Lung (tissue), 12 donors: ENCODE measurements around the gene RILP. TPM values are rescaled to one million over a fixed set of nuclear protein-coding genes. Genes with fewer than 3 reads are reported as not detected.

Experiments used
- ATAC-seq: fragments of 200-7000 bp; cut with Tn5 transposase; one replicate; pipeline ENCODE4 v1.9.1; 2020; ENCODE audit warnings: moderate number of reproducible peaks; ENCODE audit not compliant: insufficient read depth, low FRiP score
- DNase-seq, 3 donors: peaks; one replicate each; pipeline ENCODE4 v3.0.0-alpha.2; 2013 to 2017
- H3K27ac ChIP-seq, 2 donors: one replicate each; pipeline ENCODE4 v1.5.1; 2013; ENCODE audit warnings: mild to moderate bottlenecking in 2 of 2, moderate library complexity in 2 of 2, control low read depth in 1 of 2, inconsistent platforms in 1 of 2, low read depth in 1 of 2, low read length in 1 of 2
- H3K27me3 ChIP-seq, 3 donors: one replicate each; pipeline ENCODE4 v1.5.1; 2013; ENCODE audit warnings: low read length in 2 of 3; ENCODE audit not compliant: control insufficient read depth in 3 of 3, insufficient read depth in 3 of 3
- H3K36me3 ChIP-seq, 4 donors: one replicate each; pipeline ENCODE4 v1.5.1; 2013; ENCODE audit warnings: low read length in 4 of 4, mild to moderate bottlenecking in 1 of 4, moderate library complexity in 1 of 4; ENCODE audit not compliant: control insufficient read depth in 4 of 4, insufficient read depth in 4 of 4
- H3K4me1 ChIP-seq, 5 donors: one replicate each; pipeline ENCODE4 v1.5.1; 2013; ENCODE audit warnings: low read length in 5 of 5, mild to moderate bottlenecking in 2 of 5, moderate library complexity in 1 of 5; ENCODE audit not compliant: control insufficient read depth in 5 of 5, insufficient read depth in 5 of 5
- H3K4me3 ChIP-seq: one replicate; pipeline ENCODE4 v1.5.1; 2013; ENCODE audit warnings: mild to moderate bottlenecking, control low read depth, moderate library complexity
- H3K9ac ChIP-seq, 2 donors: one replicate each; pipeline ENCODE4 v1.5.1; 2013; ENCODE audit warnings: low read length in 2 of 2, control low read depth in 1 of 2; ENCODE audit not compliant: insufficient read depth in 1 of 2
- H3K9me3 ChIP-seq, 4 donors: one replicate each; pipeline ENCODE4 v1.5.1; 2013; ENCODE audit warnings: low read length in 3 of 4, mild to moderate bottlenecking in 1 of 4, moderate library complexity in 1 of 4; ENCODE audit not compliant: control insufficient read depth in 4 of 4, insufficient read depth in 3 of 4
- CTCF ChIP-seq: IDR thresholded peaks from 2 replicates; pipeline ENCODE4 v1.5.1; 2012; ENCODE audit warnings: mild to moderate bottlenecking; ENCODE audit errors: control extremely low read depth, extremely low read depth
- WGBS, 2 donors: extraction: QIAGEN DNeasy Blood & Tissue Kit; methylation state at CpG; one replicate each; pipeline ENCODE4 v1.1.7; 2013; 5-methylcytosine and 5-hydroxymethylcytosine counted together
- polyA plus RNA-seq, 2 donors: library from polyadenylated mRNA; stranded (reverse); fragments of 200-250 nt; gene quantifications; one replicate each; pipeline ENCODE4 v1.2.1, GENCODE V29; 2013
- total RNA-seq, 2 donors: library from RNA; depleted of rRNA in 1 of 2; stranded (reverse); fragments of >200 nt in 1 of 2; gene quantifications; one replicate each; pipeline ENCODE4 v1.2.1, GENCODE V29; 2014 to 2021
- donor health status: control.
- donor health status: control.
- donor health status: Bipolar disorder and iron deficiency.
- donor health status: healthy.
- donor health status: DM: yes; HTN: yes; CAD: no.

Gene RILP
- total and polyA plus RNA-seq, 4 donors = 23.1 to 46.3 (median 32.4) TPM

- Histone ChIP-seq H3K27me3 (peaks cover 0 to 7% (median 0%) of the 10 kb centered on the region in 3 donors), H3K4me3 (no peak overlapping the region), H3K9me3 (no peaks in the 10 kb centered on the region), H3K27ac (no peak overlapping the region), H3K36me3 (peaks cover 0 to 30% (median 1%) of the 10 kb centered on the region in 4 donors), H3K9ac (no peak overlapping the region), H3K4me1 (peaks cover 0 to 5% (median 2%) of the 10 kb centered on the region in 5 donors)
- DNase-seq (no peak), ATAC-seq (no peak)
- TF ChIP-seq CTCF = no peak
- WGBS, 2 donors = 95 to 96% methylated on average over 45 of the region's 45 CpGs
These were observed 14.6 kb downstream of the RILP start for GRCh38 chr17:1634841-1635650.

DNA sequence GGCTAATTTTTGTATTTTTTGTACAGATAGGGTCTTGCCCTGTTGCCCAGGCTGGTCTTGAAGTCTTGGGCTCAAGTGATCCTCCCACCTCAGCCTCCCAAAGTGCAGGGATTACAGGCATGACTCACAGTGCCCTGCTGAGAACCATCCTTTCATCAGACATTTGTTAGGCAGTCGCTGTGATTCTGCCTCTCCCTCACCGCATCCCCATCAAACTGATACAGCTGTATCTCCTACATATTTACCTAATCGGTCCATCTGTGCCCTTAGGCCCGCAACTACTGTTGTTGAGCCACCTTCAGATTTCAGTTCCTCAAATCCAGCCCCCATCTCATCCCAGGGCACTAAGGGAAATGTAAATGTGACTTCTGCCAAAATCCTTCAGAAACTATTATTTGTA lies 19.0 kb downstream of the RILP start:
- Histone ChIP-seq H3K9me3 (no peaks in the 10 kb centered on the region), H3K36me3 (peaks cover 0 to 9% (median 1%) of the 10 kb centered on the region in 4 donors), H3K9ac (no peak overlapping the region), H3K4me3 (no peak overlapping the region), H3K27me3 (peaks cover 0 to 7% (median 0%) of the 10 kb centered on the region in 3 donors), H3K4me1 (peaks cover 0 to 27% (median 8%) of the 10 kb centered on the region in 5 donors), H3K27ac (no peak overlapping the region)
- 77 to 78% methylated on average over 4 of the region's 4 CpGs for WGBS, 2 donors
- ATAC-seq = no peak
- no peak for DNase-seq
- no peak for TF ChIP-seq CTCF

DNA sequence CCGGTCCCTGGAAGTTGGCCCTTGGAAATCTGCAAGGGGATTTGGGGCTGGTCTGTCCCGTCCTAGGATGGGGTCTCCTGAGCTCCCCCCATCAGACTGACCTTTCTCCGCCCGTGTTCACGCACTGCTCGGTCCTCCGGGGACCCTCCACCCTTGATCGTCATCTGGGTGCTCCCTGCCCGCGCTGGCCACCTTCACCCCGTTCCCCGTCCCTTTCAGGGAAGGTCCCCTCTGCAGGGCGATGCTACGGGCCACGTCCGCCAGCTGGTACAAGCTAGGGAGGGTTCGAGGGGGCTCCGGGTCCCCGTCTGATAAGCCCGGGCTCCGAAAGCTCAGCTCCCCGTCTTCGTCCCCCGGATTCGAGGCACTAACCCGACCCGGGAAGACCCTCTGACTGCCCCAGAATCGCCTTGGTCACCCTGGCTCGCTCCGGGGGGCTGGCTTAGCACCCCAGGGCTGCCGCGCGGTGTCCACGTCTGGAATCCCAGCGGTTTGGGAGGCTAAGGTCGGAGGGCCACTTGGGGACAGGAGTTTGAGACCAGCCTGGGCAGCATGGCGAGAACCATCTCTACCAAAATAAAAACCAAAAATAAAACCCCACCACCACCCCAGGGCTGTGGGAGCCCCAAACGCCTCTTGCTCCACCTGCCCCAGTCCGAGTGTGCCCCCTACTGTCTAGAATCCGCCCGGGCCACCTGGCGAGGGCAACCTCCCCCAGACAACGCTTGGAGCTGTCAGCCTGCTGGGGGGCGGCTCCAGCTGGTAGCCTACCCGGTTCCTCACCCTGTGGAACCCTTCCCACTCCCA lies 20.0 kb downstream of the RILP start:
- Histone ChIP-seq H3K4me3 (peak overlapping the region; percentile 50), H3K9me3 (no peaks in the 10 kb centered on the region), H3K4me1 (peaks cover 0 to 27% (median 12%) of the 10 kb centered on the region in 5 donors), H3K36me3 (peaks cover 0 to 2% (median 1%) of the 10 kb centered on the region in 4 donors), H3K27ac (peak overlapping the region; percentile 87 to 90), H3K9ac (peak overlapping the region in 1 of 2 donors; percentile 67), H3K27me3 (peaks cover 0 to 7% (median 0%) of the 10 kb centered on the region in 3 donors)
- ATAC-seq (no peak), DNase-seq (peak in 2 of 3 donors; percentile 42 to 46)
- peak; percentile 54 for TF ChIP-seq CTCF
- 2 to 3% methylated on average over 44 to 45 of the region's 45 CpGs for WGBS, 2 donors
